ENCODE measurements around the gene SEMA4G. TPM values are rescaled to one million over a fixed set of nuclear protein-coding genes. Genes with fewer than 3 reads are reported as not detected.

Gene SEMA4G
- polyA plus RNA-seq, 2 of the 4 experiments (the other 2 are of a cell fraction), result 13.5 to 17.4 TPM

- TF ChIP-seq HMGXB4 (CRISPR knock-in tag; IDR thresholded peaks at IDR 0.05; ENCODE audit: borderline replicate concordance), result no peak
- TF ChIP-seq CEBPB (IDR thresholded peaks at IDR 0.05), result no peak
- no peak for TF ChIP-seq HES2 (IDR thresholded peaks at IDR 0.05)
- no peak for TF ChIP-seq FOXS1 (CRISPR knock-in tag; IDR thresholded peaks at IDR 0.05)
- no peak for TF ChIP-seq HDAC2 (IDR thresholded peaks at IDR 0.05)
- no peak for TF ChIP-seq CBX8 (IDR thresholded peaks at IDR 0.05)
- no peak for TF ChIP-seq POLR2AphosphoS2 (conservative IDR thresholded peaks at IDR 0.05; ENCODE audit: low read length)
- peak; percentile 98 for TF ChIP-seq MYC (IDR thresholded peaks at IDR 0.05; ENCODE audit: borderline replicate concordance, low read length)
- no peak for TF ChIP-seq CHD2 (IDR thresholded peaks at IDR 0.05; ENCODE audit: low read length, partially characterized antibody)
- TF ChIP-seq CTCF (IDR thresholded peaks at IDR 0.05), result no peak
- TF ChIP-seq NPAS2 (CRISPR knock-in tag; IDR thresholded peaks at IDR 0.05; ENCODE audit: borderline replicate concordance), result peak; percentile 49; the same call in 1 of the 2 replicates
- TF ChIP-seq JUNB (IDR thresholded peaks at IDR 0.05), result no peak
- TF ChIP-seq ZSCAN20 (CRISPR knock-in tag; IDR thresholded peaks at IDR 0.05), result no peak
- no peak; the same call in 1 of the 2 replicates for TF ChIP-seq RFX5 (IDR thresholded peaks at IDR 0.05)
- no peak for TF ChIP-seq FOSB (CRISPR knock-in tag; IDR thresholded peaks at IDR 0.05)
- peak; percentile 100 for TF ChIP-seq MAX (IDR thresholded peaks at IDR 0.05)
- TF ChIP-seq USF2 (IDR thresholded peaks at IDR 0.05), result 0 out of 2 replicates have a peak, but pooled peaks have one; percentile 7
- TF ChIP-seq BHLHE40 (IDR thresholded peaks at IDR 0.05; ENCODE audit: low read depth, low read length), result no peak
- 0 out of 2 replicates have a peak, but pooled peaks have one; percentile 41 for TF ChIP-seq HOXB13 (CRISPR knock-in tag; IDR thresholded peaks at IDR 0.05; ENCODE audit: low read depth)
- no peak for TF ChIP-seq SREBF2 (IDR thresholded peaks at IDR 0.05)
- no peak for TF ChIP-seq EHMT2 (IDR thresholded peaks at IDR 0.05; ENCODE audit: low read depth)
- TF ChIP-seq FOSL2 (IDR thresholded peaks at IDR 0.05), result no peak
- no peak for TF ChIP-seq FOSL2 (CRISPR knock-in tag; IDR thresholded peaks at IDR 0.05)
- peak; percentile 51; the same call in 1 of the 2 replicates for TF ChIP-seq KDM5A (IDR thresholded peaks at IDR 0.05)
- no peak for TF ChIP-seq RAD21 (conservative IDR thresholded peaks at IDR 0.05 in 1 of 2, IDR thresholded peaks at IDR 0.05 in 1 of 2)
- no peak for TF ChIP-seq SMC3 (IDR thresholded peaks at IDR 0.05)
- TF ChIP-seq RCOR1 (IDR thresholded peaks at IDR 0.05; ENCODE audit: low read depth, low read length), result no peak
- no peak for TF ChIP-seq NFE2L2 (conservative IDR thresholded peaks at IDR 0.05; ENCODE audit: low read length)
- no peak for TF ChIP-seq KDM1A (IDR thresholded peaks at IDR 0.05; ENCODE audit: low read depth)
- TF ChIP-seq EHF (CRISPR knock-in tag; IDR thresholded peaks at IDR 0.05), result no peak
- no peak for TF ChIP-seq MAZ (IDR thresholded peaks at IDR 0.05; ENCODE audit: borderline replicate concordance, low read depth, low read length)
- peak in 1 of 2 experiments; percentile 85; a peak in 4 of 5 replicates for TF ChIP-seq JUN (IDR thresholded peaks at IDR 0.05)
- TF ChIP-seq NR3C1 (IDR thresholded peaks at IDR 0.05), result no peak
- no peak for TF ChIP-seq ZNF302 (CRISPR knock-in tag; IDR thresholded peaks at IDR 0.05)
- TF ChIP-seq ATOH8 (CRISPR knock-in tag; IDR thresholded peaks at IDR 0.05; ENCODE audit: low read depth), result no peak
Observed at GRCh38 chr10:100986952-100987684, 17.8 kb downstream of the SEMA4G start, which contains the start of the genes MRPL43 and TWNK (continued).

Data from A549 (cell line).